Stomach (tissue), 4 donors: ENCODE measurements around the gene CNTNAP3B.
"Not testable (repeated sequence)": the region's sequence is repeated elsewhere in the genome, so short reads cannot be mapped to it uniquely, and the experiment has no call there.

Source experiments
- CTCF ChIP-seq, 7 experiments: fragments of 450-650 bp in 4 of 7; fragments of 200-600 bp in 3 of 7; sonication (generic) in 3 of 7; IDR thresholded peaks; one replicate each; pipeline ENCODE4 v1.5.1; 2016 to 2019; ENCODE audit warnings: antibody characterized with exemption in 7 of 7, control low read depth in 2 of 7, mild to moderate bottlenecking in 1 of 7
- POLR2A ChIP-seq, 4 donors: fragments of 450-650 bp; IDR thresholded peaks; one replicate each; pipeline ENCODE4 v1.6.1; 2016; ENCODE audit warnings: antibody characterized with exemption in 4 of 4, control low read depth in 2 of 4, mild to moderate bottlenecking in 1 of 4, moderate library complexity in 1 of 4

GRCh38 chr9:42095929-42096328 is 33.3 kb downstream of the CNTNAP3B start:
- TF ChIP-seq CTCF, POLR2A (IDR thresholded peaks at IDR 0.05): not testable (repeated sequence)
